Spleen (tissue), 11 donors: Measurements from ENCODE around the gene CABLES2. TPM values are rescaled to one million over a fixed set of nuclear protein-coding genes. Genes with fewer than 3 reads are reported as not detected.

Experiments used
- DNase-seq: peaks from one replicate; pipeline ENCODE4 v3.0.0-alpha.2; 2020
- H3K27ac ChIP-seq, 8 donors: fragments of 200-600 bp; sonication (generic) in 7 of 8; 1 replicate in 4 of 8; 2 replicates in 4 of 8; pipeline versions ENCODE4 v1.5.0 to v1.8.0; 2016 to 2021; ENCODE audit warnings: inconsistent platforms in 4 of 8, mild to moderate bottlenecking in 4 of 8, moderate library complexity in 1 of 8
- H3K27me3 ChIP-seq, 7 donors: fragments of 200-600 bp; sonication (generic) in 6 of 7; replicated peaks in 1 of 7; 1 replicate in 4 of 7; 2 replicates in 3 of 7; pipeline versions ENCODE4 v1.5.0 to v1.8.0; 2016 to 2021; ENCODE audit warnings: inconsistent platforms in 3 of 7, mild to moderate bottlenecking in 1 of 7
- H3K36me3 ChIP-seq, 6 donors: fragments of 200-600 bp; sonication (generic) in 5 of 6; 1 replicate in 4 of 6; 2 replicates in 2 of 6; pipeline versions ENCODE4 v1.5.0 to v1.8.0; 2016 to 2021; ENCODE audit warnings: inconsistent platforms in 2 of 6
- H3K4me1 ChIP-seq, 6 donors: fragments of 200-600 bp; sonication (generic) in 5 of 6; 1 replicate in 3 of 6; 2 replicates in 3 of 6; pipeline versions ENCODE4 v1.5.0 to v1.8.0; 2016 to 2021; ENCODE audit warnings: inconsistent platforms in 3 of 6
- H3K4me3 ChIP-seq, 8 donors: fragments of 200-600 bp; sonication (generic) in 7 of 8; 1 replicate in 4 of 8; 2 replicates in 4 of 8; pipeline versions ENCODE4 v1.5.0 to v1.8.0; 2016 to 2021; ENCODE audit warnings: inconsistent platforms in 4 of 8, mild to moderate bottlenecking in 4 of 8, moderate library complexity in 2 of 8
- H3K9me3 ChIP-seq, 8 donors: fragments of 200-600 bp; sonication (generic) in 7 of 8; 1 replicate in 4 of 8; 2 replicates in 4 of 8; pipeline versions ENCODE4 v1.5.0 to v1.8.0; 2016 to 2021; ENCODE audit warnings: inconsistent platforms in 4 of 8
- CTCF ChIP-seq, 11 experiments: fragments of 200-600 bp in 7 of 11; fragments of 450-650 bp in 4 of 11; sonication (generic) in 4 of 11; IDR thresholded peaks in 8 of 11; conservative IDR thresholded peaks in 3 of 11; 1 replicate in 7 of 11; 2 replicates in 4 of 11; pipeline versions ENCODE4 v1.4.0 to v1.8.0; 2016 to 2021; ENCODE audit warnings: antibody characterized with exemption in 11 of 11, inconsistent platforms in 4 of 11, mild to moderate bottlenecking in 1 of 11
- POLR2A ChIP-seq, 3 donors: fragments of 450-650 bp; IDR thresholded peaks; one replicate each; pipeline ENCODE4 v1.5.1; 2017; ENCODE audit warnings: antibody characterized with exemption in 3 of 3, mild to moderate bottlenecking in 1 of 3
- POLR2AphosphoS5 ChIP-seq, 3 donors: sonication (generic); formaldehyde crosslinking; IDR thresholded peaks; one replicate each; pipeline ENCODE4 v1.5.1; 2017; ENCODE audit warnings: antibody characterized with exemption in 3 of 3
- WGBS, 5 donors: extraction: QIAGEN DNeasy Blood & Tissue Kit in 3 of 5; methylation state at CpG; one replicate each; pipeline versions ENCODE4 v1.1.5 to v1.1.7; 2013 to 2018; 5-methylcytosine and 5-hydroxymethylcytosine counted together
- intact Hi-C: fragments of 100-400 bp; cut with DNase I; formaldehyde crosslinking; loops from one replicate; pipeline ENCODE4 v1.15.0; 2023; ENCODE audit warnings: low total_unique reads
- polyA plus RNA-seq, 3 donors: library from polyadenylated mRNA; stranded (reverse); fragments of 200-250 nt; gene quantifications; one replicate each; pipeline ENCODE4 v1.2.1, GENCODE V29; 2013
- total RNA-seq, 7 donors: library from RNA; depleted of rRNA in 3 of 7; stranded (reverse); fragments of >200 nt in 3 of 7; fragmentation: NEBNext Ultra II Directional in 4 of 7; extraction: Animal tissue kit (Norgen Biotek cat#: 25700) in 4 of 7; gene quantifications; one replicate each; pipeline versions ENCODE4 v1.1.0 to v1.2.1, GENCODE V29; 2016 to 2021
- donor health status: healthy with polysubstance abuse.
- donor health status: DM: no; HTN: no; CAD: no; lungs with moderate emphysema.
- donor health status: DM: no; HTN: no; CAD: no.
- donor health status: Bipolar disorder and iron deficiency.
- donor health status: healthy.
- donor health status: DM: no; HTN: no; CAD: no.
- donor health status: DM: yes; HTN: yes; CAD: no.

CABLES2 gene
- total and polyA plus RNA-seq, 10 donors, result 2.0 to 5.9 (median 4.0) TPM

GRCh38 chr20:62424249-62425107, 17.4 kb upstream of the CABLES2 start:
- WGBS, 5 donors, result 54 to 75% (median 63%) methylated on average over 12 to 23 of the region's 23 CpGs
- no peak for DNase-seq
- no peaks in the 10 kb centered on the region for H3K4me1 ChIP-seq
- H3K27ac ChIP-seq, result no peak overlapping the region
- H3K4me3 ChIP-seq, result no peak overlapping the region
- no peaks in the 10 kb centered on the region for H3K9me3 ChIP-seq
- peaks cover 0 to 65% (median 20%) of the 10 kb centered on the region in 7 donors for H3K27me3 ChIP-seq
- intact Hi-C loops, result no loop called here
- TF ChIP-seq POLR2A (IDR thresholded peaks at IDR 0.05) (no peak), CTCF (IDR thresholded peaks at IDR 0.05 in 8 of 11, conservative IDR thresholded peaks at IDR 0.05 in 3 of 11) (no peak), POLR2AphosphoS5 (IDR thresholded peaks at IDR 0.05) (no peak)
- H3K36me3 ChIP-seq, result no peaks in the 10 kb centered on the region

- WGBS, 5 donors, result 29 to 54% (median 48%) methylated on average over 3 to 10 of the region's 10 CpGs
- no peak for DNase-seq
These were observed 16.2 kb upstream of the CABLES2 start for GRCh38 chr20:62423326-62423706.

GRCh38 chr20:62422636-62423325, 15.7 kb upstream of the CABLES2 start:
- intact Hi-C loops, result no loop called here
- H3K27ac ChIP-seq, result no peak overlapping the region
- 78 to 85% (median 82%) methylated on average over 14 to 20 of the region's 20 CpGs for WGBS, 5 donors

More at GRCh38 chr20:62423326-62423706, 16.2 kb upstream of the CABLES2 start:
- no peak overlapping the region for H3K27ac ChIP-seq
- no peak overlapping the region for H3K4me3 ChIP-seq
- TF ChIP-seq CTCF (IDR thresholded peaks at IDR 0.05 in 8 of 11, conservative IDR thresholded peaks at IDR 0.05 in 3 of 11) (no peak), POLR2AphosphoS5 (IDR thresholded peaks at IDR 0.05) (no peak), POLR2A (IDR thresholded peaks at IDR 0.05) (no peak)
- H3K27me3 ChIP-seq, result peaks cover 0 to 66% (median 22%) of the 10 kb centered on the region in 7 donors
- H3K36me3 ChIP-seq, result no peaks in the 10 kb centered on the region
- H3K9me3 ChIP-seq, result no peaks in the 10 kb centered on the region
- no peaks in the 10 kb centered on the region for H3K4me1 ChIP-seq
- intact Hi-C loops, result no loop called here

More at GRCh38 chr20:62422636-62423325, 15.7 kb upstream of the CABLES2 start:
- H3K4me3 ChIP-seq, result no peak overlapping the region
- TF ChIP-seq POLR2AphosphoS5 (IDR thresholded peaks at IDR 0.05) (no peak), POLR2A (IDR thresholded peaks at IDR 0.05) (no peak), CTCF (IDR thresholded peaks at IDR 0.05 in 8 of 11, conservative IDR thresholded peaks at IDR 0.05 in 3 of 11) (no peak)
- H3K36me3 ChIP-seq, result no peaks in the 10 kb centered on the region
- no peaks in the 10 kb centered on the region for H3K9me3 ChIP-seq
- no peaks in the 10 kb centered on the region for H3K4me1 ChIP-seq
- peaks cover 0 to 66% (median 27%) of the 10 kb centered on the region in 7 donors for H3K27me3 ChIP-seq
- no peak for DNase-seq
